ENCODE data around the gene TFAP2E. TPM values are rescaled to one million over a fixed set of nuclear protein-coding genes. Genes with fewer than 3 reads are reported as not detected.

The TFAP2E gene
- total and polyA plus RNA-seq, 11 donors: 0.12 to 0.57 (median 0.29) TPM; not detected in 3

DNA sequence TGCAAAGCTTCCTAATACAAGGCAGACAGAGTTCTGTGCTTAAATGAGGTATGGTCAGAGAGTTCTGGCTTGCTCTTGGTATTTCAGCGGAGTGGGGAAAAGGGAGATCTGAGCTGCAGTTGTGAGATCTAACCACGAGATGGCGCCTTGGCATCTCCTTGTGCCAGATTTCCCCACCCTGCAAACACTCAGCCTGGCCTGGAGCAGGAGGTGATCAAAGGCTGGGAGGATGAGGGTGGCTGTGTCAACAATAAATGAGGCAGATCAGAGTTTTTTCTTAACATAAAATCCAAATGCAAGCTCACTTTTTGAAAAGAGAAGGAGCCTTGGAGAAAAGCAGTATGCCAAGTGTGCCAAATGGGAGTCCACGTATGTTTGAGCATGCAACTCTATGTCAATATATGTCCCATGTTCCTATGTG is 4.1 kb upstream of the TFAP2E start:
- no peak for TF ChIP-seq POLR2A (IDR thresholded peaks at IDR 0.05)
- TF ChIP-seq, protein P1, sequence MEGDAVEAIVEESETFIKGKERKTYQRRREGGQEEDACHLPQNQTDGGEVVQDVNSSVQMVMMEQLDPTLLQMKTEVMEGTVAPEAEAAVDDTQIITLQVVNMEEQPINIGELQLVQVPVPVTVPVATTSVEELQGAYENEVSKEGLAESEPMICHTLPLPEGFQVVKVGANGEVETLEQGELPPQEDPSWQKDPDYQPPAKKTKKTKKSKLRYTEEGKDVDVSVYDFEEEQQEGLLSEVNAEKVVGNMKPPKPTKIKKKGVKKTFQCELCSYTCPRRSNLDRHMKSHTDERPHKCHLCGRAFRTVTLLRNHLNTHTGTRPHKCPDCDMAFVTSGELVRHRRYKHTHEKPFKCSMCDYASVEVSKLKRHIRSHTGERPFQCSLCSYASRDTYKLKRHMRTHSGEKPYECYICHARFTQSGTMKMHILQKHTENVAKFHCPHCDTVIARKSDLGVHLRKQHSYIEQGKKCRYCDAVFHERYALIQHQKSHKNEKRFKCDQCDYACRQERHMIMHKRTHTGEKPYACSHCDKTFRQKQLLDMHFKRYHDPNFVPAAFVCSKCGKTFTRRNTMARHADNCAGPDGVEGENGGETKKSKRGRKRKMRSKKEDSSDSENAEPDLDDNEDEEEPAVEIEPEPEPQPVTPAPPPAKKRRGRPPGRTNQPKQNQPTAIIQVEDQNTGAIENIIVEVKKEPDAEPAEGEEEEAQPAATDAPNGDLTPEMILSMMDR (IDR thresholded peaks at IDR 0.05): peak; percentile 71 to 88 (median 80)
- DNase-seq (peak in 2 of 5 donors; percentile 49 to 58), ATAC-seq (peak; percentile 22 to 70 (median 59))
- H3K9me3 ChIP-seq: no peaks in the 10 kb centered on the region
- intact Hi-C loops (cut with DNase I): loop anchor here (1.0 to 10.0 kb wide), 11 partner anchors 117 to 374 kb away; partner anchors contain the start of gene SFPQ (in 1 of the 10)
- no peak overlapping the region for H3K27ac ChIP-seq
- H3K27me3 ChIP-seq: peaks cover 12 to 45% (median 26%) of the 10 kb centered on the region in 9 donors
- no peak overlapping the region for H3K4me3 ChIP-seq
- peaks cover 0 to 22% (median 8%) of the 10 kb centered on the region in 12 donors for H3K4me1 ChIP-seq
- peaks cover 0 to 25% (median 12%) of the 10 kb centered on the region in 9 donors for H3K36me3 ChIP-seq
- WGBS, 4 donors: 20 to 33% (median 27%) methylated on average over 4 of the region's 4 CpGs

DNA sequence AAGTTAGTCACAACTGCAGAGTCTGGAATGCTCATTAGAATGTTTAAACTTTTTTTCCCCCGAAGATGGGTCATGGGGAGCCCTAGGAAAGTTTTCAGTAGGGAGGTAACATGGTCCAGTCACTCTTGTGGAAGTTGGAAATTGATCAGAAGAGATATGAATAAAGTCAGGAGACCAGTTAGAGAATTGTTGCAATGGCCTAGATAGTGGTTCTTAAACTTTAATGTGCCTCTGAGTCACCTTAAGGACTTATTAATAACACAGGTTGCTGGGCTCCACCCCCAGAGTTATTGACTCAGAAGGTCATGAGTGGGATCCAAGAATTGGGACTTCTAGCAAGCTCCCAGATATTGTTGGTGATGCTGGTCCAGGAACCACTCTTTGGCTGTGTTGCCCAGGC is 3.2 kb upstream of the TFAP2E start:
- H3K27ac ChIP-seq: no peak overlapping the region
- peaks cover 0 to 22% (median 8%) of the 10 kb centered on the region in 12 donors for H3K4me1 ChIP-seq
- DNase-seq (no peak), ATAC-seq (no peak)
- TF ChIP-seq, protein P1 (IDR thresholded peaks at IDR 0.05): no peak
- TF ChIP-seq POLR2A (IDR thresholded peaks at IDR 0.05): no peak
- peaks cover 15 to 55% (median 33%) of the 10 kb centered on the region in 9 donors for H3K27me3 ChIP-seq
- H3K4me3 ChIP-seq: no peak overlapping the region
- intact Hi-C loops (cut with DNase I): loop anchor here (1.0 to 10.0 kb wide), 13 partner anchors 118 to 375 kb away; partner anchors contain the start of genes C1orf216 (in 2 of the 10) and SFPQ (in 1 of the 10)
- 73 to 93% (median 82%) methylated on average over 1 of the region's 1 CpG for WGBS, 4 donors
- peaks cover 0 to 19% (median 7%) of the 10 kb centered on the region in 9 donors for H3K36me3 ChIP-seq
- H3K9me3 ChIP-seq: no peaks in the 10 kb centered on the region

DNA sequence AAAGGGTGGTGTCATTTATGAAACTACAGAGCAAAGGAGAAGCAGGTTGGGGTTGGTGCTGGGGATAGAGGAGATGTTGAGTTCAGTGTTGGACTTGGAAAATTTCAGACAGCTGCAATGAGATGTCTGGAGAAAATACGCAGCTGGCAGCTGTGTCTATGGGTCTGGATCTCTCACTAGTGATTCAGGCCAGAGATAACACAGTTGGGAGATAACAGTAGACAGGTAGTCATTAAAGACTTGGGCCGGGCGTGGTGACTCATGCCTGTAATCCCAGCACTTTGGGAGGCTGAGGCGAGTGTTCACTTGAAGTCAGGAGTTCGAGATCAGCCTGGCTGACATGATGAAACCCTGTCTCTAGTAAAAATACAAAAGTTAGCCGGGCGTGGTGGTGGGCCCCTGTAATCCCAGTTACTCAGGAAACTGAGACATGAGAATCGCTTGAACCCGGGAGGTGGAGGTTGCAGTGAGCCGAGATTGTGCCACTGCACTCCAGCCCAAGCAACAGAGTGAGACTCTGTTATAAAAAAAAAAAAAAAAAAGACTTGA is 2.5 kb upstream of the TFAP2E start:
- Histone ChIP-seq H3K36me3 (peaks cover 0 to 14% (median 3%) of the 10 kb centered on the region in 9 donors), H3K4me3 (no peak overlapping the region), H3K9me3 (no peaks in the 10 kb centered on the region), H3K27ac (no peak overlapping the region), H3K27me3 (peaks cover 15 to 62% (median 36%) of the 10 kb centered on the region in 9 donors), H3K4me1 (peaks cover 0 to 22% (median 8%) of the 10 kb centered on the region in 12 donors)
- TF ChIP-seq POLR2A (IDR thresholded peaks at IDR 0.05): no peak
- TF ChIP-seq, protein P1 (IDR thresholded peaks at IDR 0.05): no peak
- intact Hi-C loops (cut with DNase I): loop anchor here in 2 of 10 donors (2.0 to 5.0 kb wide), 2 partner anchors 147 to 200 kb away; partner anchors contain the start of gene C1orf216 (in 2 of the 2)
- no peak for ATAC-seq
- no peak for DNase-seq
- WGBS, 4 donors: 89 to 95% (median 92%) methylated on average over 10 of the region's 10 CpGs

DNA sequence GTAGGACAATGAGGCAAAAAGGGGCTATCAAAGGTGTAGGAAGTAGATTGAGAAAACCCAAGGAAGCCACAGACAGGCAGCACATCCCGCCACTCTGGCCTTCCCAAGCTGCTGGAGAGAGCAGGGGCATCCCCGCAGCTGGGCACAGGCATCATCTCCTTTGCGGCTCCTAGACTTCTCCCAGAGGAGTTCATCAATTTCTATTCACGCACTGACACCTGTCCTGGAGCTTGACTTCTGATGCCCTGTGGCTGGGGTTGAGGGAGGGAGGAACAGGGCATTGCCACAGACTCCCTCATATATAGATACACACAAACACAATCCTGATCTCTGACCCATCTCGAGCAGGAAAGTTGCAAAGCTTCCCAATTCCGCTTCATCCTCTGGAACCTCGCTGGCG is 1.9 kb upstream of the TFAP2E start:
- Histone ChIP-seq H3K9me3 (no peaks in the 10 kb centered on the region), H3K27ac (no peak overlapping the region), H3K4me1 (peaks cover 0 to 23% (median 8%) of the 10 kb centered on the region in 12 donors), H3K27me3 (peaks cover 16 to 68% (median 40%) of the 10 kb centered on the region in 9 donors), H3K4me3 (no peak overlapping the region), H3K36me3 (peaks cover 0 to 10% (median 0%) of the 10 kb centered on the region in 9 donors)
- DNase-seq (no peak), ATAC-seq (no peak)
- intact Hi-C loops (cut with DNase I): loop anchor here in 2 of 10 donors (2.0 to 5.0 kb wide), 2 partner anchors 146 to 200 kb away; partner anchors contain the start of gene C1orf216 (in 2 of the 2)
- TF ChIP-seq, protein P1 (IDR thresholded peaks at IDR 0.05): no peak
- TF ChIP-seq POLR2A (IDR thresholded peaks at IDR 0.05): no peak
- 90 to 96% (median 95%) methylated on average over 8 of the region's 8 CpGs for WGBS, 4 donors
